Activated CD4-positive, alpha-beta T cell treated with anti-CD3 and anti-CD28 coated beads, Interleukin-2, amount 50 U/mL, for 16 hours (primary cell): ENCODE results near the gene SFTPD.
"Not testable (repeated sequence)": the region's sequence is repeated elsewhere in the genome, so short reads cannot be mapped to it uniquely, and the experiment has no call there.

Source experiments
- DNase-seq: peaks from one replicate; pipeline ENCODE4 v3.0.0-alpha.2; 2020

SFTPD gene

DNA sequence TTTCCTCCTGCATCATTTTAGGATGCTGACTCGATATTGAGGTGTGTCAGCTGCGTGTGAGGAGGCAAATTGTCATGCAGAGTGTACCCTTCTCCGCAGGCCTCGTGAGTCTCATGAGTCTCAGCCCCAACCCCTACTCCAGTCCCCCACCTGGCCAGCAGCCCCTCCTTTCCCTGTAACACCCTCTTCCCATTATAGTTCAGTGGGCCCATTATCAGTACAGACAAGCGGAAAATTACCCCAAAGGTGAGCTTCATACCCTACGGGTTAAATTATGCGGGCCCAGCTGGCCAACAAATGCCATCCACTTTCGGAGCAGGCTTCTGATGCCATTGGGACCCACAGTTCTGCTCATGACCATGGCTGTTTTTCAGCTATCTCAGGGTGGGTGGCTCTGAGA, 25.2 kb downstream of the SFTPD start:
- no peak for DNase-seq

DNA sequence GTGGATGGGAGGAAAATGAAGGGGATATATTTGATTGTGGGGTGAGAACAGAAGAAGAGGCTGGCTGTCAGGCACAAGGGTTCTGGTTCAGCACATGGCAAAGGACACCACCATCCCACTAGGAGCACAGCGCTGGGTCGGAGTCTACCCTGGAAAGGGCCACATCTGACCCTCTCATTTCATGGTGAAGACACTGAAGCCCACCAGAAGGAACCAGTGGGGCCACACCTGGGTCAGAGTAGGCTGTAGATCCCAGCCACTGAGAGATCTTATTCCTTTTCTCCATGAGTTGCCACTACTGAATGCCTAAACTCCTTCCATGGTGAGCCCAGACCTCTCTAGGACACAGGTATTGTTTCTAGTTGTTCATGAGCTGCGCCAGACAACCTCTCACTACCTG, 25.8 kb downstream of the SFTPD start:
- no peak for DNase-seq

DNA sequence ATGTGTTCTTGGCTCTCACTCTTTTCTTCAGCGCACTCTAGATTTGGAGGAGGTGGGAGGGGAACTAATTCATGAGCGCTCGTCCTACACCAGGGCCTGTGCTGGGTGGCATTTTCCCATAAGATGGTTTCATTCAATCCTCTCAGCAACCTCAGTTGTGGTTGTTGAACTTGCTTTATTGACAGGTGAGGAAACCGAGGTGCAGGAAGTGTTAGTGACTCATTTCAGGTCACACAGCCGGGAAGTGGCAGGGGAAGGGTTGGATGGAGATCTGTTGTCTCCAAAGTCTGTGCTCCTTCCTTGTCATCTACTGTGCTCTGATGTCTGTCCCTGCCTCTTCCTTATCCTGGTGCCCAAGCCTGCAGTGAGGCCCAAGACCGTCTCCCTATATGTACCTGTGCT, 26.9 kb downstream of the SFTPD start:
- peak; percentile 49 for DNase-seq

DNA sequence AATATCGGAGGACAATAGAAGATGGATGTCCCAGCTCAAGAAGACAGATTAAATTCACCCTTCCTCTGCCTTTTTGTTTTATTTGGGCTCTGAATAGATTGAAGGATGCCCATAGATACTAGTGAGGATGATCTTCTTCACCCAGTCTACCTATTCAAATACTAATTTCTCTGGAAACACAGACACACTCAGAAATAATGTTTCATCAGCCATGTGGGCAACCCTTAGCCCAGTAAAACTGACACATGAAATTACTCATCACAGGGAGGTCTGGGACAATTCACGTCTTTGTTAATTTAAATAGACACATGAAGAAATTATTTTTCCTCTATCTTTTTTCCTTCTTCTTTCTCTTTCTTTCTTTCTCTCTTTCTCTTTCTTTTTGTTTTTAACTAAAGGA, 33.1 kb downstream of the SFTPD start:
- peak; percentile 35 for DNase-seq

DNA sequence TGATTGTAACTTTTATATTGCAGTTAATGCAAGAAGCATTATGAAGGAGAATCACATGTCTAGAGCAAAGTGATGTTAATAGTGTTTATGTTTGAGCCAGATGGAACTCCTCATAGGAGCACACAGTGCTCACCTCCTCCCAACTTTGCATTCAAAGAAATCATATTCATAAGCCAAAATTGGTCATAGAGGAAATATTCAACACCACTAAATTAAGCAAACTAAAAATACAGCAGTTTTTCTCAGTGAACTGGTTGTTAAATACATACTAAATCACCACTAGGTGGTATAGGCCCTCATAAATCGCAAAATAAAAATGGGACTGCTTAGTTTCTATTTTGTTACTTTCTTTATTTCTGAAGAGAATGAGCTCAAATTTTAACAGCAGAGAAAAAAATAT, 34.4 kb downstream of the SFTPD start:
- not testable (repeated sequence) for DNase-seq

DNA sequence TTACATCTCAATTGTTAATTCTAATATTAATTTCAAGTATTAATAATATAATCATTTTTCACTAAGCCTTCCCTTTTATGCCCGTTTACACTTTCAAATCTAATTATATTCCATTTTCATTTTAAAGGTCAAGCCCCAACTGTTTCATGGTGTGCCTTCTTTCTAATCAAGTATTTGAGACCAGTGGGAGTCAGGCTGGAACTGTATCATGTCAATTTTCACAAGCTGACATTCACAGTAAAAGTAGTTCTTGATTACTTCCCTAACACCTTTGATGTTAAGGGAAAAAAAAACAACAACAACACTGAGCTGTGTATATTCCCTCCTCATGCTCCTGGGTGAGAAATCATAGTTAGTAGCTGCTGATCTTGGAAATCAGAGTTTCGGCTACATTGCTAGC, 38.1 kb downstream of the SFTPD start:
- no peak for DNase-seq

DNA sequence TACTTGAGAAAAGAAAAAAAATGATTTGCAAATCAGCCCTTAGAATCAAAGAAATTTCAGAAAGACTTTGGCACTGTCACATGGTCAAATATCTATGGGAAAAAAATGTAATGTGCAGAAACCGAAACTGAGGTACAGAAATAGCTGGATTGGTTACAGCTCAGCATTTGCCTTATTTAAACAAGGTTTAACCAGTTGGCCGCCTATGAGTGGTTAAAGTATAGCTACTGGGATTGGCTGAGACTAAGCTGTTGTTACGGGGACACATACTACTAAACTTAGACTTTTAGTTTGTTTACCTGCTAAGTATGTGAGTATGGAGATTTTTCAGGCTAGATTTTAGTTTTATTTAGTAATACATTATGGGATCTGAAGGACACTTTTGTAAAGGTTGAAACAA, 38.6 kb downstream of the SFTPD start:
- no peak for DNase-seq

DNA sequence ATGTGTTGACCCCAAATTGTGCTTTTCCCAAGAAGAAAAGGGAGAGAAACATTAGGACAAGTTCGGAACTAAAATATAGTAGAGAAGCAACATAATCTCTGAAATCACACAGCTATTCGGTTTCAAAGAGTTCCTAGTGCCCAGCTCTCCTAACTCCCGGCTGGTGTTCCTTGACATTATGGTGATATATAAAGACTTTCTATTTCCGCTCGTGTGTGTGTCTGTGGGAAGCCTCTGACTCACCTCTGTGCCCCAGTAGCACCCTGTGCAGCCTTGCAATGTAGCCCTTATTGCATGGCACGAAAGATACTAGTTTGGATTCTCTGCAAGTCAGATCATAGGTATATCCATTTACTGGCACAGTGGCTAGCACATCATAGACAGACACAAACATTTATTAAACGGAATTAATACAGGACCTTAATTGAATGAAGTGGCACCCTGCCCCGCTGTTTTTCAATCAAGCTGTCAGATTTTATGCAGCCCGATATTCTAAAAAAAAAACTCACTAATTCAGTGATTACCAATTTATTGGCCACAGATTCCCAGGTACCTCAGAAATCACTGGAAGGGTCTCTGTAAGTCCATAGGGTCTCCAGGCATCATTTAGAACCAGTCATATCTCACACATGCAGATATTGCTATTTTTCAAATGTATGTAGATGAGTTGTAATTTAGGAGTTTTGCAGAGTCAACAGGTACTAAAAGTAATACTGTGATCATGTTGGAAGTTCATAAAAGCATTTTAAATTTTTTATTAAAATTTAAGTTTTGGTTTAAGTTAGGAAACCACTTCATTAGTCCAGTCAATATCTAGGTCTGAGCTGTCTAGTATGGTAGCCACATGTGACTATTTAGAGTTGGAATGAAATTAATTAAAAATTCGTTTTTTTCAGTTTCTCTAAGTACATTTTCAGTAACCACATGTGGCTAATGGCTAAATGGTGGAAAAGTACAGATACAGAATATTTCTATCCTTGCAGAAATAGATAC, 43.3 kb downstream of the SFTPD start:
- peak; percentile 29 for DNase-seq

DNA sequence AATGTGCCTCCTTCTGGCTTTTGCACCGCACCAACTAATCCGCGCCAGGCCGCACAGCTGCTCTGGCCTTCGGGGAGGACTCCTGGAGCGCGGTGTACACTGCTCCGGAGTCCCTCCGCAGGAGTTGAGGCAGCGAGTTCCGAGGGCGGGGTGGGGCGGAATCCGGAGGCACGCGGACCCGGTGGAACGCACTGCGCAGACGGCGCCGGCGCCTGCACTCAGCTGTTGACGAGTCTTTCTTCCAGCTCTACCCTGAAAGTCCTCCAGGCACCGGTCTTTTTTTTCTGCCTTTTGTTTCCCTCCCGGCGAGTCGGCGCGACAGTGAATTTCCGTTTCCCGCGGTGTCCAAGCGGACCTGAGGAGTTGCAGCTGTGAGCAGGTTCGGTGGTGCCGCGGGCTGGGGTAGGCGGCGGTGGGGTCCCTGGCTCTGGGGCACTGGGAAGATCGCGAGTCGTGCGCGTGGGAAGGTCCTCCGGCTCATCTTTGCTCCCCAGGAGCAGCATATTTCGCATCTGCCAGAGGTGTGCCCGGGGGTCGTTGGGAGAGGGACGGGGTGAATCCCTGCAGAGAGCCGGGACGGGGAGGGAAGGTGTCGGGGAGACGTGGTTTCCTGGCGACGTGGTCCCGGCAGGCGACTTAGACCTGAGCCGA, 44.1 kb downstream of the SFTPD start:
- DNase-seq = peak; percentile 56

DNA sequence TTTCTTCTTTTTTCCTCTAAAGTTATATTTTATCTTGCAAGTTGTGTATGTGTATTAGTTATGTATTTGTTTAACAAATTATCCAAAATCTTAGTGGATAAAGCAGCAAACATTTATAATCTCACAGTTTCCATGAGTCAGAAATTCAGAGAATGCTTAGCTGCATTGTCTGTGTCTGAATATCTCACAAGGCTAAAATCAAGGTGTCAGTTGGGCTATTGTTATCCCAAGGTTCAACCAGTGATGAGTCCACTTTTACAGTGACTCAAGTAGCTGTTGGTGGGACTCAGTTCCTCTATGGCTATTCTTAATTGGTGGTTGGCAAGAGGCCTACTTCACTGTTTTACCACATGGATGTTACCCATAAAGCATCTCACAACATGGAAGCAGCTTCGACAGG, 47.3 kb downstream of the SFTPD start:
- DNase-seq = not testable (repeated sequence)

DNA sequence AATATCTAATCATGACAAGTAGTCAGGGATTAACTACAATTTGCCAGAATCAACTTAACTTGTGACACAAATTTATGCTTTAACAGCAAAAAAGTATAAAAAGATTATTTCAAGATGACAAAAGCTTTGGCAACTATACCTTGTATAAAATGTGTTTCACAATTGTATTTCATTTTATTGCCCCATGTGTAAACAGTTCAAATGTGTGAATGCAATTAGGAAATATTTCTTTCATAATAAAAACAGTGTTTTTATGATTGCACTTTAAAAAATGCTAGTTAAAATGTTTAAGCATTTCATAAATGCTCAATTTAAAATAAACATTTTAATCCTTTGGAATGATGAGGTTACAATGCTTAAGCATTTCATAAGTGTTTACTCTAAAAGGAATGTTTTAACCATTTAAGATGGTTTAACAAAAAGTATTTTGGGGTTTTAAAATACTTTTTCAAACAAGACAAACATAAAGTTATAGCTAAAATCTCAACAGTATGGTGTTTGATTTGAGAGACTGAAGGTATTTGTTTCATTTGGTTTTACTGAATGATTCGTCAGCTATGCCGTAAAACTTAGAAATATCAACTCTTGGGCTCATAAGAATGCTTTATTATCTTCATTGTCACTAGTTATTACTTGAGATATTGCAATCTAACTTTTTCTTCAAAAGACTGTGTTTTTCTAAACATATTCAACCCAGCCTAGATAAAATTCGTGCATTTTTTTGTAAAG, 50.1 kb downstream of the SFTPD start:
- DNase-seq = no peak

DNA sequence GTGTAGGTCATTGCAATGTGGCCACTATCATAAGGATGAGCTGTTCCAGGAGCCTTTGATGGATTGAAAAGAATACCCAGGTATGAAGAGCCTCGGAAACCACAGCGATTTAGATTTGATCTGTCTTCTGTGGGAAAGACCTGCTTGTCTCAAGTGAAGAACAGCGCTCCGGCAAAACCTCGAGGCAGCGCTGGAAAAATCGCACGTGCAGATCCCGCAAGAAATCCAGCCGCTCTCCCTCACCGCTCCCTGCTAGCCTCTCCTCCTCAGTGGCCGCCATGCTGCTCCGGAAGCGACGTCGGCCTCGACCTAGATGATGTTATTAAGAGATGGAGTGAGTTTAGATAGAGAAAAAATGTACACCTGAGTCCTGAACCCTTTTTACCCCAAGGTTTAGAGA, 56.0 kb downstream of the SFTPD start:
- not testable (repeated sequence) for DNase-seq

DNA sequence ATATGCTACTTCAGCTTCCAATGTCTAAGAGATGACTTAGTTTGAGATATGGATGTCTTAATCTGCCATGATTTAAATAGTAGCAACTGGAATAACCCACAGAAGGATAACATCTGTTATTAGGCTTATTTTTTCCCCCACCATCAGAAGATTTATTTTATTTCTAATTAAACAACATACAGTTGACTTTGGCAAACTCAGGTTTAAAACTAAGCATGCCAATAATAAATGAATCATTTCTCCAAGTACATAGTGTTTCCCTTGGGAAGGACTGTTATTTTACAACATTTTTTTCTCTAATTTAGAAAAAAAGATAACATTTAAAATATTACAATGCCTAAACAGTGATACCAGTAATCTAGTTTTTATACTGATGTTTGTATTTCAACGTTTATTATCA, 58.4 kb downstream of the SFTPD start:
- DNase-seq = no peak

DNA sequence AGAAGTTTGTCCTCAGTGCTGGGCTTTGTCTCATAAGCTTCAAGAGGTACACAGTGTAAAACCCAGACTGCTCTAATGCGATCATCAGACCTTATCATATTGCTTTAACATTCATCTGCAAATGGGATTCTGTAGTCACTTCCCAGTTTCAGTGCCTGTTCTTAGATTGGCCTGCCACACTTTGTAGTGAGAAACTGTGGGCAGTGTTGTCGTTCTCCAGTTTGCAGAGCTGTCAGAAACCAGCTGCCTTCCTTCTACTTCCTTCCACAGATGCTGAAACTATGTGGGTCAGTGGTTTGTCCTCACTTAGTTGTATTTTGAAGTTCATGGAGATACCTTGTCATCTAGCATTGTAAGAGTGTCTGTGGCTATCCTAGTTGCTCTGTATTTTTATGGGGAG, 59.9 kb downstream of the SFTPD start:
- DNase-seq = peak; percentile 17
